Stimulated activated naive B cell treated with anti-CD40 and anti-IgM and Interleukin-4, amounts not matched to agents 10 μg/mL and 1 μg/mL and 100 μg/mL, for 72 hours (primary cell): ENCODE data around the gene ELOB.
A peak's percentile ranks its signal among the peaks of the same experiment; 100 is the strongest.

ENCODE experiments used
- ATAC-seq, 2 donors: fragments of 150-1000 bp; cut with Tn5 transposase; replicated peaks; 2 replicates each; pipeline ENCODE4 v1.10.0; 2021; ENCODE audit warnings: moderate library complexity in 1 of 2
- DNase-seq: peaks from one replicate; pipeline ENCODE4 v3.0.0; 2021
- H3K27ac Mint-ChIP-seq: one replicate; pipeline ENCODE4 v1.8.0; 2022; ENCODE audit warnings: mild to moderate bottlenecking, mixed read lengths
- H3K27me3 Mint-ChIP-seq, 2 donors: one replicate each; pipeline ENCODE4 v1.8.0; 2022; ENCODE audit warnings: mixed read lengths in 2 of 2
- H3K36me3 Mint-ChIP-seq, 2 donors: one replicate each; pipeline ENCODE4 v1.8.0; 2022; ENCODE audit warnings: mixed read lengths in 2 of 2, mild to moderate bottlenecking in 1 of 2
- H3K4me1 Mint-ChIP-seq, 2 donors: one replicate each; pipeline ENCODE4 v1.8.0; 2022; ENCODE audit warnings: mixed read lengths in 2 of 2, mild to moderate bottlenecking in 1 of 2
- H3K4me3 Mint-ChIP-seq, 2 donors: one replicate each; pipeline ENCODE4 v1.8.0; 2022; ENCODE audit warnings: mild to moderate bottlenecking in 2 of 2, mixed read lengths in 2 of 2, moderate library complexity in 1 of 2
- H3K9me3 Mint-ChIP-seq, 2 donors: one replicate each; pipeline ENCODE4 v1.8.0; 2022; ENCODE audit warnings: mixed read lengths in 2 of 2, mild to moderate bottlenecking in 1 of 2

ELOB gene

GRCh38 chr16:2816751-2817339 lies 39.8 kb upstream of the ELOB start, which contains the start of gene PRSS21:
TSS of gene PRSS21 (plus strand) at chr16:2817237. CDS start at chr16:2817269, 32 bp downstream.
- Mint-ChIP-seq H3K36me3 (no peaks in the 10 kb centered on the region), H3K4me1 (peaks cover 0 to 2% of the 10 kb centered on the region in 2 donors), H3K27me3 (peaks cover 15 to 33% of the 10 kb centered on the region in 2 donors), H3K9me3 (no peaks in the 10 kb centered on the region), H3K4me3 (peak within 1 kb of the TSS; percentile 50 to 62), H3K27ac (peak within 1 kb of the TSS; percentile 76)
- DNase-seq (no peak), ATAC-seq (peak; percentile 39 to 64)

DNA sequence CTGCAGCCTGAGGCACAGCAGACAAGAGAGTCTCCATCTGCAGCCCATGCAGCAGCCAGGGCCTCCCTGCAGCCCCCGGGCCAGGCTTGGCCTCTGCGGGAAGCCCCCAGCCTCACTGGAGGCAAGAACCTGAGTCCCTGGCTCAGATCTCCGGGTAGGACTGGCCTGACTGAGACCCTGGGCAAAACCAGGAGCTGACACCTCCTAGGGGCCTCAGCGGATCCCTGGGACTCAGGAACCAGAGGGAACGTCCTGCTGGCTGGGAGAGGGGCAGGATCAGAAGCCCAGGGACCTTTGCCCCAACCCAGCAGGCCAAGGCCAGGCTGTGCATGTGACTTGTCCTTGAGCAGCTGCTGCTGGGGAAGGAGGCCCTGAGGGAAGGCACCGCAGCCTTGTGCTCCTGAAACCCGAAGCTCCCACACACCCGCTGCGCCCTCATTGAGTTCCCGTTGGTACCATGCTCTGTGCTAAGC lies 38.3 kb upstream of the ELOB start:
- no peaks in the 10 kb centered on the region for H3K9me3 Mint-ChIP-seq
- peaks cover 21 to 33% of the 10 kb centered on the region in 2 donors for H3K27me3 Mint-ChIP-seq
- H3K4me1 Mint-ChIP-seq = peaks cover 0 to 2% of the 10 kb centered on the region in 2 donors
- H3K36me3 Mint-ChIP-seq = no peaks in the 10 kb centered on the region
- DNase-seq (no peak), ATAC-seq (no peak)
- H3K27ac Mint-ChIP-seq = no peak overlapping the region
- H3K4me3 Mint-ChIP-seq = no peak overlapping the region

DNA sequence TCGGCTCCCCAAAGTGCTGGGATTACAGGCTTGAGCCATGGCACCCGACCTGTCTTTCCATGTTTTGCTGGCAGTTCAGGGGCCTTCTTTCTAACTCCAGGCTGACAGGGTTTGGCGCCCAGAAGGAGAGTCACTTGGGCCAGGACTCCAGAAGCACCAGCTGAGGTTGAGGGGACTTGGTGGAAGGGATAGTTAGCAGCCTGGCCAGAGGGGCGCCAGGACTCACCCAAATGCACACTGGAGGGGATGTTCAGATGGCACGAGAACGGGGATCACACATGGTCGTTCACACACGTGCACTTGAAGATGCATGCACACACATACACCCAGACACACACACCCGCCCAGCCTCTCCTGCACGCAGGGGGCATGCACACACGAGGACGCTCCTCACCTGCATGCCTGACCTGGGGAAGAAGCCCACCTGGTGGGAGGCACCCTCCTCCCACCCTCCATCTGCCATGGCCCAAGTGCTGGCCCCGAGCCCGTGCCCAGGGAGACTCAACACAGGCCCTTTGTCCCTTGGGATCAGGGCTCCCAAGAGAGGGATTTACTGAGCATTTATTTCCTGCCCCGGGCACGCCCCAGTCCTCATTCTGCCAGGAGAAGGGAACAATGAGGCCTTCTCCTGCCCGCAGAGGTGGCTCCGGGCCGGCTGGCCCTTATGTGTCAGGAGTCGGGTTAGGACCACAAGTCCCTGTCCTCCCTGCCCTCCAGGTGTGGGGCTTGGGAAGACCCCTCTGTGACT lies 37.6 kb upstream of the ELOB start:
- Mint-ChIP-seq H3K9me3 (no peaks in the 10 kb centered on the region), H3K36me3 (no peaks in the 10 kb centered on the region), H3K4me3 (no peak overlapping the region), H3K27me3 (peaks cover 25 to 39% of the 10 kb centered on the region in 2 donors), H3K27ac (no peak overlapping the region), H3K4me1 (peaks cover 0 to 2% of the 10 kb centered on the region in 2 donors)
- DNase-seq = no peak
- ATAC-seq = no peak

DNA sequence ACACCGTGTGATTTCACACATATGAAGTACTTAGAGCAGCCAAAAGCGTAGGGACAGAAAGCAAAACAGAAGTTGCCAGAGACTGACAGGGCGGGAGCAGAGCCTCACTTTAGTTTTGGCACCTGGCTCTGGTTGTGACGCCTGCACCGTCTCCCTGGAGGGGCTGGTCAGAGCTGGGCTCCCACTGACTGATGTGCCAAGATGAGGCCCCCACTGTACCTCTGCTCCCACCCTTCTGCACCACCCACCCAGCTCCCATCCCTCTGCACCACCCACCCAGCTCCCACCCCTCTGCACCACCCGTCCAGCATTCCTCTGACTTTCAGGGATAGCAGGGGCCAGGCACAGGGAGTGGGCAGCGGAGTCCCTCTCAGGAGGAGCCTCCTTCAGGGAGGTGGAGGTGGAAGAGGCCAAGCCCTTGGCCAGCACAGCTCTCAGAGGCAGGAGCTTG lies 36.7 kb upstream of the ELOB start:
- H3K4me1 Mint-ChIP-seq = peaks cover 0 to 2% of the 10 kb centered on the region in 2 donors
- no peak overlapping the region for H3K27ac Mint-ChIP-seq
- H3K27me3 Mint-ChIP-seq = peaks cover 31 to 42% of the 10 kb centered on the region in 2 donors
- DNase-seq = no peak
- no peaks in the 10 kb centered on the region for H3K36me3 Mint-ChIP-seq
- no peak for ATAC-seq
- peaks cover 2 to 3% of the 10 kb centered on the region in 2 donors for H3K9me3 Mint-ChIP-seq
- H3K4me3 Mint-ChIP-seq = no peak overlapping the region

DNA sequence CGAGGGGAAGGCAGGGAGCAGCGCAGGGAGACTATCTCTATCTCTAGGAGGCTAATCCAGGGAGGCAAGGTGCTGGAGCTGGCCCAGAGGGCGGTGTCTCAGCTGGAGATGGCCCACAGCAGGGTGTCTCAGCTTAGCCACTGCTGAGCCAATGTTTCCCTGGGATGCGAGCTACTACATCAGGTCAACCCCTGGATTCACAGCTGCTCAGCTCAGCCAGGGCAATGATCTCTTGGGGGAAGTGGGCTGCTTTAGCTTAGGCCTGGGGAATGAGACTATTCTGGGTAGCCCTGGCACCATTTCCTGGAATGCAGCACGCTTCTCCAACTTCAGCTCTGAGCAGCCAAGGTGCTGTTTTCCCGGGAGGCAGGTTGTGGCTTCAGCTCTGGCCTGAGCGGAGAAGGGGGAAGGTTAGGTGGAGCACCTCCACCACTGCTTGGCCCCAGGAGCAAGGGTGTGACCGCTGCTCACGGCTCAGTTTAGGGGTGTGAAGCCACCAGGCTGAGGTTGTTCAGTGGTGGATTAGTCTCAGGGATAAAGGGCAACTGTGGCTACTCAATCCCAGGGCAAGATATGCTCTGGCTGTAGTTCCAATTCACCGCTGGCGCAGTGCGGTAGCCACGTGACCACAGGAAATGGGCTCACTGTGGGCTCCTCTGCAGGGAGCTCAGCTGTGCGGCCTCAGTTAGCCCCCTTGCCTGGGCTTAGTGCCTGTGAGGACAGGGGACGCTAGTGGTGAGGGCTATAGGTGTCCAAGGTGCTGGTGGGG lies 34.8 kb upstream of the ELOB start:
- no peak for ATAC-seq
- DNase-seq = no peak
- Mint-ChIP-seq H3K36me3 (peaks cover 0 to 2% of the 10 kb centered on the region in 2 donors), H3K4me1 (no peaks in the 10 kb centered on the region), H3K4me3 (no peak overlapping the region), H3K27ac (no peak overlapping the region), H3K9me3 (peaks cover 2 to 4% of the 10 kb centered on the region in 2 donors), H3K27me3 (peaks cover 45 to 53% of the 10 kb centered on the region in 2 donors)

DNA sequence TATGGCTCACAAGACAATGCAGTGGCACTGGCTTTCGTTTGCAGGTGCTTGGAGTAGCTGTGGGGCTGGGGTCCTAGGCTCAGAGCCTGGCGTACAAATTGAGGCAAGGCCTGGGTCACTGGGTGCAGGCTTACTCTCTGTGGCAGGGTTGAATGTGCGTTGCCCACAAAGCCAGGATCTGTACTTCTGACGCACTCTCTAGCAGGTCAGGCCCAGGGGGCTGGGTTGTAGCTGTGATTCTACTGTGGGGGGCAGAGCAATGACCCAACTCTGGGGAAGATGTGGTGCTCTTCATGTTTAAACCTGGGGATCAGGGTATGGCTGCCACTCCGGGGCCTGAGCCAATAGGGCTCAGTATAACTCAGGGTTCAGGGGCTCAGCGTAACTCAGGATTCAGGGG lies 33.6 kb upstream of the ELOB start:
- no peak for ATAC-seq
- Mint-ChIP-seq H3K9me3 (peaks cover 2 to 4% of the 10 kb centered on the region in 2 donors), H3K36me3 (peaks cover 0 to 2% of the 10 kb centered on the region in 2 donors), H3K4me1 (no peaks in the 10 kb centered on the region), H3K27me3 (peaks cover 54 to 63% of the 10 kb centered on the region in 2 donors), H3K27ac (no peak overlapping the region), H3K4me3 (no peak overlapping the region)
- DNase-seq = no peak

- no peak for ATAC-seq
- Mint-ChIP-seq H3K27me3 (peaks cover 60 to 77% of the 10 kb centered on the region in 2 donors), H3K4me1 (no peaks in the 10 kb centered on the region), H3K36me3 (peaks cover 0 to 2% of the 10 kb centered on the region in 2 donors), H3K9me3 (peaks cover 2 to 8% of the 10 kb centered on the region in 2 donors), H3K27ac (no peak overlapping the region), H3K4me3 (no peak overlapping the region)
- no peak for DNase-seq
Observed at GRCh38 chr16:2809149-2809760, 32.2 kb upstream of the ELOB start.

DNA sequence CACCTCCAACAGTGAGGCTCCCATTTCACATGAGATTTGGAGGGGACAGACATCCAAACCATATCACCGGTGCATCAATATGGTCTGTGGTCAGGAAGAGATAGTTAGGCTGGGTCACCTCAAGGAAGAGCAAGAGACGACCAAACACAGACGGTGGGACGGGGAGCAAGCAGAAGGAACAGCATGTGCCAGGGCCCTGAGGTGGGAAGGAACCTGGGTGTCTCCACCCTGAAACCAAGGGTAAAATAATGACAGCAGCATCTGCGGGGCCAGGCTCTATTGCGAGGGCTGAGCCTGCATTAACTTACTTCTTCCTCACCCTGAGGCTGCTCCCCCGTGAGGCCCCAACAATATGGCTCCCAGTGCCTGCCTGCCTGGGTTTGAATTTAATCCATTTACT lies 31.1 kb upstream of the ELOB start:
- peaks cover 0 to 2% of the 10 kb centered on the region in 2 donors for H3K36me3 Mint-ChIP-seq
- H3K27ac Mint-ChIP-seq = no peak overlapping the region
- ATAC-seq (no peak), DNase-seq (no peak)
- H3K4me3 Mint-ChIP-seq = no peak overlapping the region
- H3K9me3 Mint-ChIP-seq = peaks cover 6 to 15% of the 10 kb centered on the region in 2 donors
- H3K27me3 Mint-ChIP-seq = peaks cover 67 to 85% of the 10 kb centered on the region in 2 donors
- no peaks in the 10 kb centered on the region for H3K4me1 Mint-ChIP-seq

DNA sequence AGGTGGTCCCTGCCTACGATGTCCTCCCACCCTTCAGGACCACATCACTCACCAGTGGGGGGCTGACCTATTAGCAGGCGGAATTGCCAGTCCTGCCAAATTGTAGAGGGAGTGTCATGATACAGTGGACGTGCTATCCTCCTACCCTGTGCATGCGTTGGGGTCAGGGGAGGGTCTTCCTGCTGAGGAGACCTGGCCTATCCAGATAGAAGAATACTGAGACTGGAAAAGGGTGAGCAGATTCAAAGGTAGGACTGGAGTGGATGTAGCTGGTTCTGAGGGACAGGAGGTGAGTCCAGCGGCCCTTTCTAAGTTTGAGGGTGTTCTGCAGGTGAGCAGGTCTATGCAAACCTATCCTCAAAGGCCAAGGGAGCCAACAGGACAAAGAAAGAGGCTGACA lies 29.2 kb upstream of the ELOB start:
- Mint-ChIP-seq H3K36me3 (peaks cover 0 to 2% of the 10 kb centered on the region in 2 donors), H3K4me1 (no peaks in the 10 kb centered on the region), H3K27ac (no peak overlapping the region), H3K27me3 (peaks cover 64 to 71% of the 10 kb centered on the region in 2 donors), H3K4me3 (no peak overlapping the region), H3K9me3 (peaks cover 7 to 15% of the 10 kb centered on the region in 2 donors)
- DNase-seq (no peak), ATAC-seq (no peak)

GRCh38 chr16:2804728-2805127 lies 27.6 kb upstream of the ELOB start:
- Mint-ChIP-seq H3K4me3 (no peak overlapping the region), H3K9me3 (peaks cover 7 to 15% of the 10 kb centered on the region in 2 donors), H3K4me1 (no peaks in the 10 kb centered on the region), H3K27ac (no peak overlapping the region), H3K27me3 (peaks cover 55 to 58% of the 10 kb centered on the region in 2 donors), H3K36me3 (peaks cover 0 to 2% of the 10 kb centered on the region in 2 donors)
- ATAC-seq (no peak), DNase-seq (no peak)

DNA sequence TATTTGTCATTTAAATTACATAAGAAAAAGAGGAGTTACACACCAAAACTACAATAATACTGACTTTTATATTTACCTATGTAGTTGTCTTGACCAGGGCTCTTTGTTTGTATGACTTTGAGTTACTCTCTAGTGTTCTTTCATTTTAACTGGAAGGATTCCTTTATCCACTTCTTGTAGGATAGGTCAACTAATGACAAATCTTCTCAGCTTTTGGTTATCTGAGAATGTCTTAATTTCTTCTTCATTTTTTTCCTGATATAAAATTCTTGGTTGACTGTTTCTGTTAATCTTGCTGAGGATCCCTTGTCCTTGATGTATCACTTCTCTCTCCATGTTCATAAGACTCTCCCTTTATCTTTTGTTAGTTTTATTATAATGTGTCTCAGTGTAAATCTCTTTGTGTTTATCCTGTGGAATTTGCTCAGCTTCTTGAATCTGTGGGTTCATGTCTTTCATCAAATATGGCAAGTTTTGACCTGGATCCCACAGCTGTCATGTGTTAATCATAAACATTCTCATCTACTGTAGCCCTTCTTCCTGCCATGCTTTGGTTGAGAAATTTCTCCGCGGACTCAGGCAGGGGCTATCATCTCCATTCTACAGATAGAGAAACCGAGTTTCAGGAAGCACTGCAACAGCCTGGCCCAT lies 26.6 kb upstream of the ELOB start:
- Mint-ChIP-seq H3K36me3 (peaks cover 0 to 2% of the 10 kb centered on the region in 2 donors), H3K27me3 (peaks cover 53 to 55% of the 10 kb centered on the region in 2 donors), H3K4me1 (no peaks in the 10 kb centered on the region), H3K4me3 (no peak overlapping the region), H3K27ac (no peak overlapping the region), H3K9me3 (peaks cover 6 to 10% of the 10 kb centered on the region in 2 donors)
- ATAC-seq (no peak), DNase-seq (no peak)

- Mint-ChIP-seq H3K9me3 (peaks cover 6 to 10% of the 10 kb centered on the region in 2 donors), H3K27ac (no peak overlapping the region), H3K4me1 (no peaks in the 10 kb centered on the region), H3K4me3 (no peak overlapping the region), H3K36me3 (no peaks in the 10 kb centered on the region), H3K27me3 (peaks cover 28 to 32% of the 10 kb centered on the region in 2 donors)
- no peak for DNase-seq
- no peak for ATAC-seq
Observed at GRCh38 chr16:2799859-2800226, 22.8 kb upstream of the ELOB start.

DNA sequence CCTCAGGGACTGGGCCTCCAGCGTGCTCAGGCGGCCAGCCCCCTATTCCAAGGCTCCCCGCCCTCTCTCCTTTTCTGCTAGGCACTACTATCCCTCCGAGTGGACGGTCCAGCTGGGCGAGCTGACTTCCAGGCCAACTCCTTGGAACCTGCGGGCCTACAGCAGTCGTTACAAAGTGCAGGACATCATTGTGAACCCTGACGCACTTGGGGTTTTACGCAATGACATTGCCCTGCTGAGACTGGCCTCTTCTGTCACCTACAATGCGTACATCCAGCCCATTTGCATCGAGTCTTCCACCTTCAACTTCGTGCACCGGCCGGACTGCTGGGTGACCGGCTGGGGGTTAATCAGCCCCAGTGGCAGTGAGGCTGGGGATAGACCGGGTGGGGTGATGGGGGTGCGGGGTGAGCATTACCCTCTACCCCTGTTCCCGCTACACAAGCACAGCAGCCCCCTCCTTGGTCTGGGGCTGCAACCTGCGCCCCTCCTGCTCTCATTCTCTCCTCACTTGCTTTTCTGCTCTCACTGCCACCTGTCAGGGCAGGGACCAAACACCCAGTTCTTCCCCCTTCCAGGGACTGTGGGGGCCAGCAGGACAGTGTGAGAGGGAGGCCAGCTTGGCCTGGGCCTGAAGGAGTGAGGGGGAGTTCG lies 22.3 kb upstream of the ELOB start:
- Mint-ChIP-seq H3K9me3 (peaks cover 6 to 7% of the 10 kb centered on the region in 2 donors), H3K27ac (no peak overlapping the region), H3K4me3 (no peak overlapping the region), H3K36me3 (no peaks in the 10 kb centered on the region), H3K27me3 (peaks cover 28 to 30% of the 10 kb centered on the region in 2 donors), H3K4me1 (no peaks in the 10 kb centered on the region)
- DNase-seq (no peak), ATAC-seq (no peak)
